Skin epidermis (tissue), 12 donors: ENCODE measurements around the gene FGF14.
"Not testable (repeated sequence)": the region's sequence is repeated elsewhere in the genome, so short reads cannot be mapped to it uniquely, and the experiment has no call there.

ENCODE experiments used
- H3K27ac ChIP-seq, 21 experiments: fragments of 200-600 bp; sonication (generic) in 11 of 21; one replicate each; pipeline ENCODE4 v1.5.0; 2020; ENCODE audit warnings: mild to moderate bottlenecking in 3 of 21, inconsistent platforms in 2 of 21, moderate library complexity in 2 of 21
- H3K4me3 ChIP-seq, 7 experiments: fragments of 200-600 bp; sonication (generic) in 2 of 7; one replicate each; pipeline ENCODE4 v1.5.0; 2020; ENCODE audit warnings: inconsistent platforms in 2 of 7, mild to moderate bottlenecking in 2 of 7, moderate library complexity in 1 of 7

FGF14 gene

DNA sequence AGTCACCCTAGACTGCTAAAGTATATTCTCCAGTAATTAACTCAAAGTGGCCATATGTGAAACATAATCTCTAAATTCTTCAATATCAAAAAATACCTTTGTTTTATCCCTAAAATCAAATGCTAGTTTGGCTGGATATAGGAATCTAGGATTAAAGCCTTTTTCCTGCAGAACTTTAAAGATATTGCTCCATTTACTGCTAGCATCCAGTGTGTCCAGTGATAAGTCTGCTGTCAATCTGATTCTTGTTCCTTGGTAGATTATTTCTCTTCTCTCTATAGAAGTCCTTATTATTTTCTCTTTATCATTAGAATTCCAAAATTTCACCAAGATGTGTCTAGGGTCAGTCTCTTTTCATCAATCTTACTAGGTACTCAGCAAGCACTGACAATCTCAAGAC is 384.6 kb downstream of the FGF14 start:
- no peak overlapping the region for H3K4me3 ChIP-seq
- no peak overlapping the region for H3K27ac ChIP-seq

DNA sequence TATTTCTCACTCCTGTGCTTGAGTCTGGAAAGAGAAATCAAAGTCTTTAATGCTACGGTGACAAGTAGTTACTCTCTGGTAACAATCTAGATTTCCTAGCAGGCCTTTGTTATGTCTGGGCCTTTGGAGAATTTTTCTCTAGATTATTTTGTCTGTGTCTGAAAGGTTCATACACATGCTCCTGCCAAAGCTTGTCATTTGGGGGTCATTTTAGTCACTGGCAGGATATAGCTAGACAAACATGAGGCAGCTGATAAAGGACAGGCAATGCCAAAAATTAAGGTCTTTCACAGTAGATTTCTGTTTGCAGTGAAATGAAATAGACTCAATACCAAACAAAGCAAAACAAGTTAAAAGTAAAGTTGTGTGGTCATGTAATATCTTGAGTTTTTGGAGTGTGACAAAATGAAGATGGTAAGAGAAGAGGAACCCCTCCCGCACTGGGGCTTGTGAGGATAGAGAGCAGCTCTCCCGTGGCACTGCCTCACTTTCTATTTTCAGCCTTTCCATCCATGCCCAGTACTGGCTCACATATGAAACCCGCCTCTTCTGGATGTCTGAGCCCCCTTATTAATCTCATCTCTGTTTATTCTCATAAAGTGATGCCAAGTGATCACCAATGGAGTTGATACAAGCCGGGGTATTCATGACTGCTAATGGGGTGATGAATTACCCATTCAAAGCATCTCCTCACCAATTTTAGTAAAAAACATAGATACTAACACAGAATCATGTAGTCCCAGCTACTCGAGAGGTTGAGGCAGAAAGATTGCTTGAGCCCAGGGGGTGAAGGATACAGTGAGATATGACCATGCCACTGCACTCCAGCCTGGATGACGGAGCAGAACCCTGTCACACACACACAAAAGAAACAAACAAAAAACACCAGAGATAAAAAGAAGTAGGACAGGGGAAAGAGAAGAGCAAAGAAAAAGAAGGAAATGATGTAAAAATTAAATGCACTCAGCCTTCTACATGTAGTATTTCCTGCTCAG is 389.3 kb downstream of the FGF14 start:
- H3K27ac ChIP-seq, result peak overlapping the region in 2 of 21 experiments; percentile 36 to 49
- H3K4me3 ChIP-seq, result no peak overlapping the region

DNA sequence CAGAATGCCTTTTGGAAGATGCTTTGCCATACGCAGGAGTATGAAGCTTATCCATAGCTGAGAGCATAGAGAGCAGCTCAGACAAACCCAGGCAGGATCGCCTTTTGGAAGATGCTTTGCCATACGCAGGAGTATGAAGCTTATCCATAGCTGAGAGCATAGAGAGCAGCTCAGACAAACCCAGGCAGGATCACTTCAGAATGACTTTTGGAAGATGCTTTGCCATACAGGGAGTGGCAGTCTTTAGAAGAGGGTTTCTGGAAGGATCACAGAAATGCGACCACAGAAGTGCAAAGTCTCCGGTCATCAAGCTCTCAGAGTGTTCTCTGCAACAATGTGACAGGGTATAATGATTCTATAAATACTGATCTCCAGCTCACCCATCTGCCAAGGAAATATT is 390.4 kb downstream of the FGF14 start:
- not testable (repeated sequence) for H3K4me3 ChIP-seq
- H3K27ac ChIP-seq, result peak overlapping the region in 1 of 21 experiments; percentile 49

DNA sequence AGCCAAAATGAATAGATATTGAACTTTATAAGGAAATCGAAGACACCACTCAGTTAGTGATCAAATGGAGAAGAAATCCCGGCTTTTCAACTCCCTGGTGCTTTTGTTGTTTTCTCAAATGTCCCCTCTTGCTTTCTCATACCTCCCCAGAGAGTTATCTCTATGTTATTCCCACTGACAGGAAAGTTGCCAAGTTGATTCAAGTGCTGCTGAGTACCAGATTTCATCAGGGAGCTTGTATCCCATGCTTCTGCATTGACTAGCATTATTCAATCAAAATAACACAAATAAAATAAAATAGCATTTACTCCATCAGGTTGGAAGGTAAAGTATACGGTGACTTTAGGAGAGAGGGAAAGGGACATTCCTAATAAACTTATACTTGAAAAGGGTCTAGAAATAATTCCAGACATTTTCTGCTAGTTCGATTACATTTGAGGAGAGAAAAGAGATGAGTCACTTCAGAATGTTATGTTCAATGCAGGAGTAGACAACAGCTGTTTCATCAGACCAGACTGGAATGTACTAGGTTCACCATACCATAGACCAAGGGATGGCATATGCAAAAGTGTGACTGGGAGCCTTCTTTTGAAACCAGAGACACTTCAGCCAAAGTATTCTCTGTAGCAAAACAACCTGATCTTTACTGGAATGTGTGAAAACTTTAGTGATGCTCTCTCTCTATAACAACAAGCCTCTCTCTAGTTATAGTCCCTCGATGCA is 397.8 kb downstream of the FGF14 start:
- peak overlapping the region in 1 of 21 experiments; percentile 57 for H3K27ac ChIP-seq
- no peak overlapping the region for H3K4me3 ChIP-seq

DNA sequence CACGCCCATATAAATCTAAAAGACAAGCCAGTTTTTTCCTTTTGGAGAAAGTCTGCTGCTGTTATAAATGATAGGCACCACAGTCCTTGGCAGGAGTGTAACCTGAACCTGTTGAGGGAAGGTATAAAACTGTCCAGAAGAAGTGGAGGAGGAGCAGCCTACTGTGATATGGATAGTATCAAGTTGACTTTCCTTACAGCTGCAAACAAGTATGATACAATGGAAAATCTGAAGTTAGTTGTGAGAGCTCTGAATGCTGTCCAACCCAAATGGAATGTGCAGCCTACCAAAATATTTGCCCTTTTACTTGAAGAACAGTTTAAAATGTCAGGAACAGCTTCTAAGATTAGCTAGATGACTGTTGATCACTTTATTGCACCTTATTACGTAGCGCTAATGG is 399.6 kb downstream of the FGF14 start:
- no peak overlapping the region for H3K4me3 ChIP-seq
- H3K27ac ChIP-seq, result peak overlapping the region in 2 of 21 experiments; percentile 4 to 16

DNA sequence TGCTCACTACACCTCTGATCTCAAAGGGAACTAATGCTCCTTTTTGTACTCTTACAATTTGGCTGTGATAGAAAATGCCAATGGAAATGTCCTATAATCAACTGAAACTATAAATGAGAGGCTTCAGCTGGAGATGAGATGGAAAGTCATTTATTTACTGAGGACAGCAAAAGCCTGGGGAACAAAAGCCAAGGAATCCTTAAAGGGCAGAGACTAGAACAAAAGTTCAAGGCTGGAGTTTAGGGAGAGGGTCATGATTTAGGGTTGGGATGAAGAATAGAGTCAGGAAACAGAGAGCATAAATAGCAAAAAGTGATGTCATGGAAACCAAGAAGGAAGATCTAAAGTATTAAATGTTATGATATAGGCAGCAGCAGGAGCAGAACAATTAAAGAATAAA is 401.1 kb downstream of the FGF14 start:
- Histone ChIP-seq H3K4me3 (no peak overlapping the region), H3K27ac (no peak overlapping the region)

DNA sequence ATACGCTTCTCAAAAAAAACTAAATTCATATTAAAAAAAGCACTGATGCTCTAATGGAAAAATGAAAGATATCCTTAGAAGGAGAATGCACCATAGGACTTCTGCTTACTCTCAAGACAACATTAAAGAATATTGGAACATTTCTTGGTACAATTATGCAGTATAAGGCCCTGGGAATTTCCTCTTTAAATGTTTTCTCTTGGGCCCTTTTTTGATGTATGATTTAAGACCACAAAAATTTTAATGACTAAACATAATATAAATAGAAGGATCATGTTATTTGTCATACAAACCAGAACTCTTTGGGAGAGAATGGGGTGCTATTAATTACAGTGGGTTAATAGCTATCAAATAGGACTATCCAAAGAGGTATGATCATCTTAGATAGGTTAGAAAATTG is 403.7 kb downstream of the FGF14 start:
- Histone ChIP-seq H3K4me3 (no peak overlapping the region), H3K27ac (no peak overlapping the region)

DNA sequence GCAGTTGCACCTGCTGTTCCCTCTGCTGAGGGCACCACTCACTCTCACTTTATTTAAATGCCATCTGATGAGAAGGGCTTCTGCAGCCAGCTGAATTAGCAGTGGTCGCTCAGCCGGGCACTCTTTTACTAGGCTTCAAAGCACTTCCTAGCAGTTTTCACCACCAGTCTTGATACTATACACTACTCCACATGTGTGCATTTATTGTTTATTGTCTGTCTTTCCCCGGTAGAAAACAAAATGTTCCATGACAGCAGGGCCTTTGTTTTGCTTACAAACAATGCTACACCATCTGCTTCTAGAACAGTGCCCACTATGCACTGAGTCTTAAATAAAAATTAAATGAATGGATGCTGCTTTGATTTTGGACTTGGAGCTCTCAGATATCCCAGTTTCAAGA is 404.9 kb downstream of the FGF14 start:
- no peak overlapping the region for H3K27ac ChIP-seq
- H3K4me3 ChIP-seq, result no peak overlapping the region

DNA sequence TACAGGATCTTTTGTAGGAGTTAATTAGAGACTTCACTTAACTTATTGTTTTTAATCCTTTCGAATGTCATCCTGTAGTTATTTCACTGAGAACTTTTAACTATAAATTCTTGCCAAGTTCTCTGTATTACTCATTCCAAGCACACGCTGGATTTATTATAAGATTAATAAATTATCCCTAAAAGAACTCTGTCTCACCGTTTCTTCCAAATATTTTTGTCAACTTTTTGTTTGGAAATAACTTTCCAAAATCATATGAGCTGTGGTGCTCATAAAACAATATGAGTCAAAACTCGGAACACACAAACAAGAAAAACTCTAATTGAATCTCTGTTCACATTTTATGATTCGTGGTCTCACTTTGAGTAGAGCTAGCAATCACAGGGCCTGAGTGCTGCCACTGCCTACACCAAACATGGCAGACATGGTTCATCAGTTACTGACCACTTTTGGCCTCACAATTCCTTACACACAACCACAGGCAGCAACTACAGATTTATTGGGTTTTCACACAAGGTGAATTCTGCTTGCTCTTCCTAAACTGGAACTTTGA is 412.0 kb downstream of the FGF14 start:
- Histone ChIP-seq H3K4me3 (no peak overlapping the region), H3K27ac (peak overlapping the region in 2 of 21 experiments; percentile 49 to 50)

DNA sequence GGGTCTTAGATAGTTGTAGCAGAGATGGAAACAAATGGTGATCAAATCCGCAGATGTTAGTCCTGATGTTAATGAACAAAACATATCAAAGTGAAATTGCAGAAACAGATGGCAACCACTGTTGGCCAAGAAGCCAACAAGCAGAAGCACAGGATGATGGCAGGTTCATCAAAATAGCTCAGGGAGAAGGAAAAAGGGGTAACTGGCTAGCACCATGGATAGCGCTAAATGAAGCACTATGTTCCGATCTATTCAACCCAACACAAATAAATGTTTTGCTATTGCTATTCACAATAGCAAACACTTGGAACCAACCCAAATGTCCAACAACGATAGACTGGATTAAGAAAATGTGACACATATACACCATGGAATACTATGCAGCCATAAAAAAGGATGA is 413.7 kb downstream of the FGF14 start:
- H3K27ac ChIP-seq, result no peak overlapping the region
- H3K4me3 ChIP-seq, result no peak overlapping the region

DNA sequence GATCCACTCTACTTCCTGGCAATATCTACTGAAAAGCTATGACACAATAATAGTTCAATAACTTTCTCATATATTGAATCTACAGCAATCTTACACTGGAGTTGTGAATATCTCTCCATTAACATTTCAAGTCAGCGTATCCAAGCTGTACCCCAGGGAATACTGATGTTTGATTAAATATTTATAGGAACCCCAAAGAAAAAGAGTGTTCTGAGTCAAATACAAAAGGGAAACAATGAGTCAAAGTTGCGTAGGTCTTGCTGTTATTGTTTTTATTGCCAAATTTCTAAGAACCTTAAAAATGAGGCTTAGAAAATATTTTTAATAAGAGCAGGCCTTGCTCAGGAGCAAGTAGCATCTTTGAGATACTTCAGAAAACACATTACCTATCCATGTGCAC is 415.5 kb downstream of the FGF14 start:
- peak overlapping the region in 1 of 21 experiments; percentile 32 for H3K27ac ChIP-seq
- H3K4me3 ChIP-seq, result no peak overlapping the region

DNA sequence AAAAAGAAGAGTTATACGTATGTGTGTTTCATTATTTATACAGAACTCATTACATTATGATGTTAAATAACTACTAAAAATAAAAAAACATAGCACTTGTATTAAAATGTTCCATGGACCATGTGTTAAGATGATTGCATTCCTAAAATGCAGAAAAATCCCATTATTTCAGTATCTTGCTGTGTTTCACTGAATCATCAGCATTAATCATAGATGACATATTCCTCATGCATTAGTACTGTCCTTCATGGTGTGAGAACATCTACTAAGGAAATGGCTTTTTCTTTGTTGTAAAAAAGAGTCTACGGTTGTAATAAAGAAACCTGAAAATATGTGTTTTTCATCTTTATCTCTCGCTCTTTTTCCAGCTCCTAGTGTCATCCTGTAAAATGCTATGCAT is 416.5 kb downstream of the FGF14 start:
- no peak overlapping the region for H3K4me3 ChIP-seq
- H3K27ac ChIP-seq, result no peak overlapping the region

DNA sequence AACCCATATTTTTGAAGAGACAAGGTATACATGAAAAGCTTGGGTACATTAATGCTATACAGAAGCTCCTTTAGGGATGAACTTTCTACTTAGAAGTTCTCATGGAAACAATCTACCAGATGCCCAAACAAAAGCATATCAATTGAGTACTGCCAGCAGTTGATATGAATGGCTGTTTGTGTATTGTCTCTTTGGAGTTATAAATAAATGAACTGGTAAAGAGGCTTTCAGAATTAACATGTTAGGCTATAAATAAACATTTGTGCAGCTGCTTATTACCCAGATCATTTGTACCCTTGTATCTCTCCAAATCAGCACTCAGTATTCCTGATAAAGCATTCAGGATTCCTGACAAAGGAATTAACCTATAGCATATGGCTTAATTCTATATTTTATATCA is 418.9 kb downstream of the FGF14 start:
- H3K27ac ChIP-seq, result no peak overlapping the region
- no peak overlapping the region for H3K4me3 ChIP-seq

DNA sequence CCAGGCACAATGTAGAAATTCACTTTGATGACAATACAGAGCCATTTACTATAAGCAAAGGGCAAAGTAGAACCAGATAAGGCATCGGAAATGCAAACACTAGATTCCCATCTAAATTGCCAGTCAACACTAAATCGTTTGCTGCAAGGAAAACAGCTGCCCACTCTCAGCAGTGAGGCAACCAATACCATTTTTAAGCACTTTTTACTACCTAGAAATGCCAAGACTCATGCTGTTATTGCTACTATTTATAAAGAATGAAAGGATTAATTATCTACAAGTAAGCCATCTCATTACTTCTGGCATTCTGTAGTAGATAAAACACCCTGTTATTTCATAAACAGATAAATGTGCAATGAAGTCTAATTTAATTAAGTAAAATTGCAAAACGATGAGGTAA is 422.0 kb downstream of the FGF14 start:
- H3K4me3 ChIP-seq, result no peak overlapping the region
- no peak overlapping the region for H3K27ac ChIP-seq

DNA sequence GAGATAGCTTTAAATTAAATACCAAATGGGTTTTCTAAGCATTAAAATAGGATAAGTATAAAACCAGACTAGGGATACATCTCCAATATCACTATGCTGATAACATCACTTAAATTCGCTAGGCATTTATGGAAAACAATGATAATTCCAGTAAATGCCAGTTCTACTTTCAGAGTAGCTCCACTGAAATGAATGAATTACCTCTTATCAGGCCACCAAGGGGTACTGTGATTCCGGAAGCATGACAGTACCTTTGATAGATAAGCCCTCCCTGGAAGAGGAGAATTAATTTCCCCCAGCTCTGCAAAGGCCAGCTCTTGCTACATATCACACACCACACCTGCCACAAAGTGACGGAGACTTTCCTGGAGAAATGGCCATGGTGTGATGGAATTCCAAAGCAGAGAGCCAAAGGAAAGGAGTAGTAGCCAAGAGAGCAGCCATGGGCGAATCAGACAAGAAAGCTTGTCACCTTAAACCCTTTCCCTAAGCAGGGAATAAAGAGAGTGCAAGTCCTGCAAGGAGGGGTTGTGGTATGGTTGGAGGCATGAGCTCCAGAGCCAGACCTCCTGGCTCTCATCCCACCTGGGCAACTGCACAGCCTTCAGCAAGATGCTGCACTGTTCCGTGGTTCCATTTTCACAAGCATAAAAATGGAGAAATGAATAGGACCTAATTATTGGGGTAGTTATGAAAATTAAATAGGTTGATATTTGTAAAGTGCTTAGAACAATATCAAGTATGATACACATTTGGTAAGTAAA is 423.1 kb downstream of the FGF14 start:
- Histone ChIP-seq H3K4me3 (no peak overlapping the region), H3K27ac (no peak overlapping the region)

DNA sequence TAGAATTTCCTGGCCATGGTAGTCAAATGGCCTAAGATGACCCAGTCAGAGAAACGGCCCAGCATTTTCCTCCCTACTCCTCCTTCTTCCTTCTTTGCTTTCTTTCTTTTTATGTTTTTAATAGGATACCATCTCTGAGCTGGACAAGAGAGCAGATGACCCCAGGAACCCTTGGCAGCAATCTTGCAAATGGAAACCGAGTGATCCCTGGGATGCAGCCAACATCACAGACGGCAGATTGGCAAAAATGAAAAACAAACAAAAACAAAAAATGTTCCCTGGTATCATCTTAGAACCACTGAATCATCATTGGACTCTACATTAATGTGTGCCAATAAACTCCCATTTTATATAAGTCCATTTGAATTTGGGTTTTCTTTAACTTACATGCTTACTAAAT is 424.4 kb downstream of the FGF14 start:
- H3K27ac ChIP-seq, result no peak overlapping the region

DNA sequence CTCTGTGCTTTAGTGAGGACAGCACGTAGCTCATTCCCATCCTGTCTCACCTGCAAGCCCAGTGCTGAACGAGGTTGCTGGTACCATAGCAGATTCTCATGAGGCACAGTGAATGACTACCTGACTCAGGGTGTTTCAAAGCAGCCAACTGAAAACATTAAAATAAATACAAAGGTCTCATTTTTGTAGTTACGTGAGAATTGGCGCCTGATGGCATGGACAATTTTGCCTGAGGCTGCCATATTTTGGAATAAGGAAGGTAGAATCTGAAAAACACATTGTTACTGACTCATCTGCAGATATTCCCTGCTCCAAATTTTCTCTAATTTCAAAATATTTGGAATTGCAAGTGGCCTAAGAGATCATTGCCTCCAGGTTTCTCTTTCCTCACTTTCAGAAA is 429.7 kb downstream of the FGF14 start:
- Histone ChIP-seq H3K27ac (no peak overlapping the region), H3K4me3 (no peak overlapping the region)

More for the DNA sequence above, 424.4 kb downstream of the FGF14 start:
- H3K4me3 ChIP-seq, result no peak overlapping the region

DNA sequence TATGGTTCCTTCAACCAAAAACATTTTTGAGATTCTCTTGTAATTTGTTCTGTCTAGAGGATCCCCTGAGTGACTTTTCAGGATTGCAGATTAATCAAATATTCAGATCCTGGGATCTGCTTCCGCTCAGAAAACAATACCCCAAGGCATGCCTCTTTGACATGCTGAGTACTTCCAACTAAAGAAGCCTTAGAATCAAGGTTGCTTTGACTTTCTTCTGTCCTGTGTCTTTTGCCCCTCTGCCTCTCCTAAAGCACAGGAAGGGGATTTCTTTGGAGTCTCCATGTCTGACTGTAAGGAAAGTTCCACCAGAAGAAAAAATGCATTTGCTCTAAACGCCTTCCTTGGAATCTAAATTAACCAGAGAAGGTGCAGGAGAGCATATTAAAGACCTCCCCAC is 431.5 kb downstream of the FGF14 start:
- no peak overlapping the region for H3K4me3 ChIP-seq
- no peak overlapping the region for H3K27ac ChIP-seq

DNA sequence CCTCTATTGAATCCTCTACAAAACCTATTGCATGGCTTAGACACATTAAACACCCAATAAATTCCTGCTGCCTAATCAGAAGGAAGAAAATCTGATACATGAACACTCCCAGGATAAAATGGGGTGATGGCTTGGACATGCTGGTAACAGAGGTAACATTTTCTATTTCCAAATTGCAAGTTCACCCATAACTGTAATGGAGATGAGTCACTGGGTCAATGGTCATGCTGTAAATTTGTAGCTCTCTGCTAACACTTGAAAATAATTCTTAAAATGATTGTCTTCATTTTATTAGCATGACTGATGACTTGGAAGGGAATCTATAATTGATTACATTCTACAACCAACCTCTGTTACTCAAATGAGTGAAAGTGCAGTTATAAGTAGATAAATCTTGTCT is 434.1 kb downstream of the FGF14 start:
- Histone ChIP-seq H3K4me3 (no peak overlapping the region), H3K27ac (no peak overlapping the region)

DNA sequence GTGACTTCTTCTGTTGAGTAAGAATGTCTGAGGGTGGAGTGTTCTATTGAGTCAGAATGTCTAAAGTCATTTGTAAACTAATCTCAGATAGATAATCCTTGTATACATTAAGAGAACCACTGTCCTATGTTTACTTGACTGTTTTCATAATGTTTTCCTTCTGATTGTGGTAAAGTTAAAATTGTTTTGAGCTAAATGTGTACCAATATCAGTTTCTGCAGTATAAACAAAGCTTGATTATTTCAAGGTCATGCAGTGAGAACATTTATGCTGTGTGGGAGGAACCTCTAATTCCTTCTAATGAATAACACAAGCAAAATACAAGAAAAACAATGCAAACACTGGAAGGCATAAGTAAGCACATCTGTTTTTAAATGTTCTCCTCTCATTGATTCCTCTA is 434.6 kb downstream of the FGF14 start:
- Histone ChIP-seq H3K27ac (no peak overlapping the region), H3K4me3 (no peak overlapping the region)
